Lung (tissue), 12 donors: Measurements from ENCODE around the gene ASB8. TPM values are rescaled to one million over a fixed set of nuclear protein-coding genes. Genes with fewer than 3 reads are reported as not detected.

Source experiments
- ATAC-seq: fragments of 200-7000 bp; cut with Tn5 transposase; one replicate; pipeline ENCODE4 v1.9.1; 2020; ENCODE audit warnings: moderate number of reproducible peaks; ENCODE audit not compliant: insufficient read depth, low FRiP score
- DNase-seq, 3 donors: peaks; one replicate each; pipeline ENCODE4 v3.0.0-alpha.2; 2013 to 2017
- H3K27ac ChIP-seq, 2 donors: one replicate each; pipeline ENCODE4 v1.5.1; 2013; ENCODE audit warnings: mild to moderate bottlenecking in 2 of 2, moderate library complexity in 2 of 2, control low read depth in 1 of 2, inconsistent platforms in 1 of 2, low read depth in 1 of 2, low read length in 1 of 2
- H3K27me3 ChIP-seq, 3 donors: one replicate each; pipeline ENCODE4 v1.5.1; 2013; ENCODE audit warnings: low read length in 2 of 3; ENCODE audit not compliant: control insufficient read depth in 3 of 3, insufficient read depth in 3 of 3
- H3K36me3 ChIP-seq, 4 donors: one replicate each; pipeline ENCODE4 v1.5.1; 2013; ENCODE audit warnings: low read length in 4 of 4, mild to moderate bottlenecking in 1 of 4, moderate library complexity in 1 of 4; ENCODE audit not compliant: control insufficient read depth in 4 of 4, insufficient read depth in 4 of 4
- H3K4me1 ChIP-seq, 5 donors: one replicate each; pipeline ENCODE4 v1.5.1; 2013; ENCODE audit warnings: low read length in 5 of 5, mild to moderate bottlenecking in 2 of 5, moderate library complexity in 1 of 5; ENCODE audit not compliant: control insufficient read depth in 5 of 5, insufficient read depth in 5 of 5
- H3K4me3 ChIP-seq: one replicate; pipeline ENCODE4 v1.5.1; 2013; ENCODE audit warnings: mild to moderate bottlenecking, control low read depth, moderate library complexity
- H3K9ac ChIP-seq, 2 donors: one replicate each; pipeline ENCODE4 v1.5.1; 2013; ENCODE audit warnings: low read length in 2 of 2, control low read depth in 1 of 2; ENCODE audit not compliant: insufficient read depth in 1 of 2
- H3K9me3 ChIP-seq, 4 donors: one replicate each; pipeline ENCODE4 v1.5.1; 2013; ENCODE audit warnings: low read length in 3 of 4, mild to moderate bottlenecking in 1 of 4, moderate library complexity in 1 of 4; ENCODE audit not compliant: control insufficient read depth in 4 of 4, insufficient read depth in 3 of 4
- WGBS, 2 donors: extraction: QIAGEN DNeasy Blood & Tissue Kit; methylation state at CpG; one replicate each; pipeline ENCODE4 v1.1.7; 2013; 5-methylcytosine and 5-hydroxymethylcytosine counted together
- polyA plus RNA-seq, 2 donors: library from polyadenylated mRNA; stranded (reverse); fragments of 200-250 nt; gene quantifications; one replicate each; pipeline ENCODE4 v1.2.1, GENCODE V29; 2013
- total RNA-seq, 2 donors: library from RNA; depleted of rRNA in 1 of 2; stranded (reverse); fragments of >200 nt in 1 of 2; gene quantifications; one replicate each; pipeline ENCODE4 v1.2.1, GENCODE V29; 2014 to 2021
- TF ChIP-seq, protein P1 (sequence below): IDR thresholded peaks from 2 replicates; pipeline ENCODE4 v1.5.1; 2012; ENCODE audit warnings: mild to moderate bottlenecking; ENCODE audit errors: control extremely low read depth, extremely low read depth
- donor health status: control.
- donor health status: control.
- donor health status: Bipolar disorder and iron deficiency.
- donor health status: healthy.
- donor health status: DM: yes; HTN: yes; CAD: no.

ASB8 gene
- total and polyA plus RNA-seq, 4 donors, result 12.0 to 55.1 (median 26.9) TPM

DNA sequence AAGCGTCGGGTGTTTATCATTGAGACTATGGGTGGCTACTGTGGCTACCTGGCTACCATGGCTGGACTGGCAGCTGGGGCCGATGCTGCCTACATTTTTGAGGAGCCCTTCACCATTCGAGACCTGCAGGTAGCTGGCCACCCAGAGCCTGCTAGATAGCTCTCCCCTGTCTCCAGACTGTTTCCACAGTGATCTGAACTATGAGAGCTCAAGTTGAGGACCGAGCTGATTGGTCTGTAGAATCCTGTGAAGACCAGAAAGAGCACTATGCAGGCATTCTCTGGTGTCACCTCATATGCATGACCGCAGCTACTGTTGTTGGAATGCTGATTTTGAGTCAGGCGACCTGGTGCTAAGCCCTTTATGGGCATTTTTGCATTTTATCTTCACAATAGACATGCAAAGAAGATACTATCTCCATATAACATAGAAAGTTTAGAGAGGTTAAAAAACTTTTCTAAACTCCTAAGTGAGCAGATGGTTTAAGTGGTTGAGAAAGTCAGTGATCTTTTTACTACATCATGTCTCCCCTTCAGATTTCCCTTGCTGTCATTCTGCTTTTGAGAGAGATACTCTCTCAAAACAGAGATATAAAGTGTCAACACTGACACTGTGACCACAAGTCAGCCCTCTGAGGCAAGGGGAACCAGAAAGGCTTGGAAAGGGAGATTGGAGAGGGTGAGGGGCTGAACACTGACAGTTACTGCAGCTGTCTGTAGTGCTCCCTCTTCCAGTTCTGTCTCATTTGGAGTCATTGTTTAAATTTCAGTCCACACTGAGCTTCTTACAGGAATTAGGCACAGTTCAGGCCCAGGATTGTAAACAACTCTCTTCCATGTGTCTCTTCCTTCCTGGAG is 14.3 kb downstream of the ASB8 start:
- no peaks in the 10 kb centered on the region for H3K9me3 ChIP-seq
- TF ChIP-seq, protein P1, sequence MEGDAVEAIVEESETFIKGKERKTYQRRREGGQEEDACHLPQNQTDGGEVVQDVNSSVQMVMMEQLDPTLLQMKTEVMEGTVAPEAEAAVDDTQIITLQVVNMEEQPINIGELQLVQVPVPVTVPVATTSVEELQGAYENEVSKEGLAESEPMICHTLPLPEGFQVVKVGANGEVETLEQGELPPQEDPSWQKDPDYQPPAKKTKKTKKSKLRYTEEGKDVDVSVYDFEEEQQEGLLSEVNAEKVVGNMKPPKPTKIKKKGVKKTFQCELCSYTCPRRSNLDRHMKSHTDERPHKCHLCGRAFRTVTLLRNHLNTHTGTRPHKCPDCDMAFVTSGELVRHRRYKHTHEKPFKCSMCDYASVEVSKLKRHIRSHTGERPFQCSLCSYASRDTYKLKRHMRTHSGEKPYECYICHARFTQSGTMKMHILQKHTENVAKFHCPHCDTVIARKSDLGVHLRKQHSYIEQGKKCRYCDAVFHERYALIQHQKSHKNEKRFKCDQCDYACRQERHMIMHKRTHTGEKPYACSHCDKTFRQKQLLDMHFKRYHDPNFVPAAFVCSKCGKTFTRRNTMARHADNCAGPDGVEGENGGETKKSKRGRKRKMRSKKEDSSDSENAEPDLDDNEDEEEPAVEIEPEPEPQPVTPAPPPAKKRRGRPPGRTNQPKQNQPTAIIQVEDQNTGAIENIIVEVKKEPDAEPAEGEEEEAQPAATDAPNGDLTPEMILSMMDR, result no peak
- no peak overlapping the region for H3K4me3 ChIP-seq
- ATAC-seq (no peak), DNase-seq (no peak)
- H3K4me1 ChIP-seq, result peaks cover 0 to 5% (median 0%) of the 10 kb centered on the region in 5 donors
- no peak overlapping the region for H3K27ac ChIP-seq
- H3K9ac ChIP-seq, result no peak overlapping the region
- 91 to 92% methylated on average over 7 of the region's 7 CpGs for WGBS, 2 donors
- peaks cover 32 to 51% (median 39%) of the 10 kb centered on the region in 4 donors for H3K36me3 ChIP-seq
- no peaks in the 10 kb centered on the region for H3K27me3 ChIP-seq

DNA sequence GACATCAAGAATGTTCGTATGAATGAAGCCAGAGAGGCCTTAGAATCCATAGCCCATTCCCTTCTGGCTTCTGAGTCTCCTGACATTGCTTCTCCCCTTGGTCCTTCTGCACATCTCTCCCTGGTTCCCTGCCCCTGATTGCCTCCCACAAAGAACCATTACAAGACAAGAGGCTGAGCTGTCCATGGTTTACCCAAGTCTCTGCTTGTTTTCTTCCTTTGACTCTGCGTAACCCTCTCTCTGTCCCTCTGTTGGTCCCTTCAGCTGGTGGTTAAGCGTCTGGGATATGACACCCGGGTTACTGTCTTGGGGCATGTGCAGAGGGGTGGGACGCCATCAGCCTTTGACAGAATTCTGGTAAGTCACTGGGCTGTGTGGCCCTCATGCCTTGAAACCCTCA is 22.3 kb downstream of the ASB8 start:
- Histone ChIP-seq H3K27ac (no peak overlapping the region), H3K4me1 (peaks cover 0 to 13% (median 0%) of the 10 kb centered on the region in 5 donors), H3K9me3 (no peaks in the 10 kb centered on the region), H3K36me3 (peaks cover 10 to 65% (median 37%) of the 10 kb centered on the region in 4 donors), H3K9ac (no peak overlapping the region), H3K27me3 (no peaks in the 10 kb centered on the region), H3K4me3 (no peak overlapping the region)
- DNase-seq, result no peak
- ATAC-seq, result no peak
- TF ChIP-seq, protein P1, result no peak
- WGBS, 2 donors, result 95% methylated on average over 5 of the region's 5 CpGs

DNA sequence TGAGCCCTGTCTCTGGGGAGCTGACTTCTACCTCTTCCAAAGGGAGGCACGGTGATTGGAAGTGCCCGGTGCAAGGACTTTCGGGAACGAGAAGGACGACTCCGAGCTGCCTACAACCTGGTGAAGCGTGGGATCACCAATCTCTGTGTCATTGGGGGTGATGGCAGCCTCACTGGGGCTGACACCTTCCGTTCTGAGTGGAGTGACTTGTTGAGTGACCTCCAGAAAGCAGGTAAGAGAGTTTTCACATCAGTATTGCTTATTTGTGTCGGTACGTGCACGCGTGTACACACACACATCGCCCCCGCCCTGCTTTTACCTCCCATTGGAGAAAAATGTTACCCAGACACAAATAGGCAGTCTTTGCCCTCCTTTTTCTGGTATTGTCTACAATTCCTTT is 24.5 kb downstream of the ASB8 start:
- H3K4me3 ChIP-seq, result no peak overlapping the region
- H3K27me3 ChIP-seq, result no peaks in the 10 kb centered on the region
- TF ChIP-seq, protein P1, result no peak
- no peak overlapping the region for H3K27ac ChIP-seq
- 94 to 95% methylated on average over 14 of the region's 14 CpGs for WGBS, 2 donors
- peaks cover 7 to 57% (median 32%) of the 10 kb centered on the region in 4 donors for H3K36me3 ChIP-seq
- H3K9me3 ChIP-seq, result no peaks in the 10 kb centered on the region
- peaks cover 0 to 19% (median 0%) of the 10 kb centered on the region in 5 donors for H3K4me1 ChIP-seq
- no peak overlapping the region for H3K9ac ChIP-seq
- ATAC-seq, result no peak
- DNase-seq, result no peak
